GM18502 (cell line): ENCODE results near the gene PI4KB.
A peak's percentile ranks its signal among the peaks of the same experiment; 100 is the strongest.

Experiments used
- ATAC-seq: cut with Tn5 transposase; IDR thresholded peaks from one replicate; pipeline ENCODE4 v1.9.1; 2021; ENCODE audit warnings: mild to moderate bottlenecking; ENCODE audit not compliant: unreplicated experiment, poor library complexity

The PI4KB gene

GRCh38 chr1:151346769-151347522, 19.7 kb upstream of the PI4KB start, which contains the start of gene RFX5:
RFX5 (minus strand) TSS chr1:151347252; CDS start chr1:151346320, 932 bp downstream.
- peak; percentile 93 for ATAC-seq

DNA sequence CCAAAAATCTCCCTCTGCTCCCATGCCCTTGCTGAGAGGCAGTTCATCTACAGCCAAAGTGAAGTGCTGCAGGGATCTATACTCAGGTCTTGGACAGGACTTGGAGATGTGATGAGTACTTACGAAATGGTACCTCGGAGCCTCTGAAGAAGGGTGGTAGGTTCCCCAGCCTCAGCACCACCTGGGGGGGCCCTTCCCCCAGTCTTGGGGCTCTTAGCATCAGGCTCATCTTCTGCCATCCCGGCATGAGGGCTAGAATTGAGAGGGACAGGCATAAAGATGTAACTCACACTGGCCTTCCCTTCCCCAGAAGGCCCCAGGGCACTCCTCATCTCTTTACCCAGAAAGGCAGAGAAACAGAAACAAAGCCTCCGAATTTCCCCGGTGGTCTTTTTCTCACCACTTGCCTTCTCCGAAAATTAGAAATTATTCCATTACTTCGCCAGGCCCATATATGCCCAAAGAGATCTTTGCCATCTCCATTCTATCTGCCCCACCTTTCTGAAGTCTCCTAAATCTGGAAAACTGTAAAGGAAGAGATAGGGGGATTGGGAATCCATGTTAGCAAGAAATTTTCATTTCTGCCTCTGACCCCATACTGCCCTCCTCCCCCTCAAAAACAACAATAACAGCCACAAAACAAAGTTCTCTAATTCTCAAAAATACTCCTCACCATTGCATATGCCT, 19.0 kb upstream of the PI4KB start:
- no peak for ATAC-seq

DNA sequence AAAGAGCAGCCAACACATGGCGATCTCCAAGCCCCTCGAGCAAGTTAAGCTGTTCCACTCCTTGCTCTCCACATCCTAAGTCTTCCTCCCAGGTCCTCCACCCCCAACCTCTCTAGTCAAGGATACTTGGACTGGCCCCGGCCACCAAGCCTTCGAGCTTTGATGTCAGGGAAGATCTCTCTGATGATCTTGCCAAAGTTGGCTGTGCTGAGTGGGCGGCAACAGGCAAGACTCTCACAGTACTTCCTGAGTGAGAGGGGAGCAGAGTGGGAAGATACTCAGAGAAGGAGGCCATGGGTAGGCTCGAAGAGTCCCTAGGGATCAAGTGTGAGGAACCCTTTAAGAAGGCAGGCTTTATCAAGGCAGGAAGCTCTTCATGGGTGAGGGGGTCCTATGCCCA, 17.1 kb upstream of the PI4KB start:
- no peak for ATAC-seq

GRCh38 chr1:151343587-151343986, 16.4 kb upstream of the PI4KB start:
- no peak for ATAC-seq

DNA sequence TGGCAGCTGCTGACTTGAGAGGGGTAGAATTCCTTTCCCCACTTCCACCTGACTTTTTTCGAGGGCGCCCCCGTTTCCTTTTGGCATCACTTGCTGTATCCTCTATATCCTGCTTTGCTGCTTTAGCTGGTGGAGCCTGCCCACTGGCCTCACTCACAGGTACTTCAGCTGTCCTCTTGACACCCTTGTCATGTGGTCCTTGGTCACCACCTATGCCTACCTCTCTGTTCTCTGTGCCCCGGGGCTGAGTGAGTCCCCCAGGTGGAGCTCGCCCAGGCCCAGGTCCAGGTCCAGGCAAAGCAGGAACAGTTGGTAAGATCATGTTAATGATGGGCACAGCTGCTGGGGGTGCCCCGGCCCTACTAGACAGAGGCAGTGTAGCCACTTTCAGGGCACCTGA, 15.4 kb upstream of the PI4KB start:
- ATAC-seq, result no peak

- ATAC-seq, result no peak
Measured at GRCh38 chr1:151342021-151342420, 14.8 kb upstream of the PI4KB start.

DNA sequence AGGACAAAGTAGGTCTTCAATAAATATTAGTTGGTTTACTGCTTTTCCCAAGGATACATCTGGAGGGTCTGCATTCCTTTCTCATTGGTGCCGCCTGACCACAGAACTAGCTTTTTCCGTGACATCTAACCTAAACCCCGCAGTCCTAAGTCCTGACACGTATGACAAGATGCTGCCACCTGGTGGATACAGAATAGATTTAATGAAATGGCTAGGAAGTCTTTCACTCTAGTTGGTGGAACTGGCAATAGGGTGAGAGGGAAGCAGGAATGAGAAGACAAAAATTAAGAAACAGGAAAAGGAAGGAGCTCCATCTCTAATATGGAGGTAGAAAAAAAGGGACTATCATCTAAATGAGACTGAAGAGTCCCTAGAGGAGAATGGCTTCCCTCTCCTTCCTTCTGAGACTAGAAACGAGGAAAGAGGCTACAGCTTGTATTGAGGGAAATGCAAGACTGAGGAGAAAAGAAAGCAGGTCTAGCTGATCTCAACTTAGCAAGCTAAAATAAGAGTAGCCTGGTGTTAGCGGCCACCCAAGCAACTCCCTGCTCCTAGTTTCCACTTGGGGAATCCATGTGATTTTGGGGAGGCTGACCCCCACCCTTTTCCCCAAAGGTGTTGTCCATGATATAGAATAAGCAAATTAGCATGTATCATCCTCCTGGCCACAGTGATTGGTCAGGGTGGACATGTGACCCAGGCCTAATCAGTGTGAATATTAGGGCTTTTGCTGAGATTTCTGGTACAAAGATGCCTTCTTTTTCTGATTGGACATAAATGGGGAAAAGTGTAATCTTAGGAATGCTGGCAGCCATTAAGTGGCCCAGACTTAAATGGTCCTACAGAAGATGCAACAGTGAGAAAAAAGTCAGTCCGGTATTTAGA, 13.9 kb upstream of the PI4KB start:
- ATAC-seq, result no peak

DNA sequence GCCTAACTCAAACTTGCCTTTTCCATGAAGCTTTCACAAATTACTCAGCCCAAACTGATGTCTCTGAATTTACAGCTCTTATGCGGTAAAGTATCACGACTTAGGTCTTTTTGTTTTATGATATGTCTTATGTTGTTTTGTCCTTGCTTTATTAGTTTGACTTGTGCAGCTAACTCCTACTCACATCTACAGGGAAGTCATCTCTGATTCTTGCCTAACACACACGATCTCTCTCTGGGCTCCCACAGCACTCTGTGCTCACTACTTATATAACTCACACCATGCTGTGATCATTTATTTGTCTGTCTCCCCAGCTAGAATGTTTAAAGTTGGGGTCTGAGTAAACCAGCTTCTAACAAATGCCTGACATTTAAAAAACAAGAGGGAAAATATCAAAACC, 9.3 kb upstream of the PI4KB start:
- ATAC-seq, result no peak

- no peak for ATAC-seq
Measured at GRCh38 chr1:151334822-151335221, 7.6 kb upstream of the PI4KB start.

DNA sequence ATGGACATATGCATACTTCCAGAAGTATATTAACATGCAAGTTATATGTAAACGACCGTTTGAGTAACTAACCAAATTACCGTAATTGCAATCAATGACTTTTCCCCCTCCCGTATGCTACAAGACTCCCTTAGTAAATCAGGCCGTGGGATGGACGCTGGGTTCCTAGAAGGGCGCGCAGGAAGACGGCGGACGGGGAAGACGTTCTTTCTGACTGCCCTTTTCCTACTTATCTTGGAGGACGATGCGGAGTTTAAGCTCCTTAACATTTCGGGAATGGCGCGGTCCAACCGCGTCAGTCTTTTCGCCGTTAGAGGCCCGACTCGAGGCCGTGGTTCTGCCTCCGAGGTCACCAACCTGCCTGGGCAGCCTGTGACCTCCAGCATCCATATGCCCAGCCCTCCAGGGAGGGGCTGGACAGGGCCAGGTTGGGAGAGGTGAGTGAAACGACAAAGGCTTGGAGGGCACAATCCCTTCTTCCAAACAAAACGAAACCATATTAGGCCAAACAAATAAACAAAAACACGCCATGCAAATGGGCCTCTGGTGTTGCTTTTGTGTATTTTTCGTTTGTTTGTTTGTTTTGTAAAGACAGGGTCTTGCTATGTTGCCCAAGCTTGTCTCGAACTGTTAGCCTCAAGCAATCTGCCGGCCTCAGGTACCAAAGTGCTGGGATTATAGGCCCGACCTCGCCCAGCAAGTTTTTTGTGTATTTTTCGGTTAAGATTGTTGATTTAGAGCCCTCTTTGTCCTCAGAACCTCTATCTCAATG, 873 bp upstream of the PI4KB start:
- ATAC-seq, result peak; percentile 27

DNA sequence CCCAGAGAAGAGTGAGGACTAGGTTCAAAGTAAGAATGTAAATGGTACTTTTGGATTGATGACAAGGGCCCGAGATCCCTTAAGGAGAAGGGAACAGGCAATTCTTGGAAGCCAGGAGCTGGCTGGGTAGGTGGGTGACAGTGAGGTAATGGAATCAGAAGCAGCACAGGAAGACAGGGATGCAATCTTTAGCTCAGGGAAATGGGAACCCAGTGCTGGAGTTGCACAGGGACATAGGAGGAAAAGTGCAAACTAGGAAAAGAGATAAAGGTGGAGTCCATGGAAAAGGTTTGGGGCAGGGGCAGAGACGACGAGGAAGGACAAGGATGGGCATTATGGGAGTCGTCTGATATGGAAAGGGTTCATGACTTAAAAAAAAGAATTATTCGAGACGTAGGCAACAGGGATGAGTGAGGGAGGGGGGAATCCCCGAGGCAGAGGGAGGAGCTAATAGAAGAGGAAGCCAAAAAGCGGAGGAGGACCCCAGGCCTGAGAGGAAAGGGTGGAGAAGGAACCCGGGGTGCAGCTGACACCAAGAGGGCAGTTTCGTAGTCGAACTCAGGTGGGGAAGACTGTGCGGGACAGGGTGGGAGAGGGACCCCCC, 495 bp downstream of the PI4KB start:
- ATAC-seq, result peak; percentile 47

DNA sequence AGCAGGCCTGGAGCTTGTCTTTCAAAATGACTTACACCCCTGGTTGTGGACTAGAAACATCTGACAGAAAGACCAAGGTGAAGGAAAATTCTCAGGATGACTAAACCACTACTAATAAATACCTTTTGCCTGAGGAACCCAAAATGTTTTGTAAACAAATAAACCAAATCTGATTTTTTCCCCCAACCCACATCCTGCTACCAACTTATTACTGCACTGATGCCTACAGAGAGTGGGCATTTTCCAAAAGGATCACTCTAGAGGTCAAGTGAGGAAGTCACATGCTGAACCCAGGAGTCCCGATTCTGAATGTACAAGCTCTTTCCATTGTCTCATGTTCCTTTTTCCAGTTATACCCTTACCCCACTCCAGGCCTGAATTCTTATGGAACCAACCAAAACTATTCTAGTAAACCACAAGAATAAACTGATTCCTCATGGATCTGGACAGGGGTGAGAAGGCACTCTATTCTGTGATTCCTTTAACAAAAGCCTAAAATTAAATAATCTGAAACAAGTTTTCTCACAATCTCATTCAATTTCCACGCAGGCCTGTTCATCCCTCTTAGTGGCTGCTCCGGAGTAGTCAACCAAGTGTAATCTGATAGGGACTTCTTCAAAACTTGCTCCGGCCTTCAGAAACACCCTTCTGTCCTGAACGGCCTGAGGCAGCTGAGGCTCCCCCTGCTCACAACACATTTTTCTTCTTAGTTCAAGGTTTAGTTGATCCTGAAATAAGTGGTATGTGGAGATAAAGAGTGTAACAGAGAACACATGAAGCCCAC, 1.4 kb downstream of the PI4KB start:
- no peak for ATAC-seq

- ATAC-seq, result no peak
Measured at GRCh38 chr1:151325231-151325630, 2.0 kb downstream of the PI4KB start.

GRCh38 chr1:151324390-151324930, 2.8 kb downstream of the PI4KB start:
- ATAC-seq, result no peak

GRCh38 chr1:151318975-151319374, 8.2 kb downstream of the PI4KB start:
- ATAC-seq, result no peak

- no peak for ATAC-seq
Measured at GRCh38 chr1:151315565-151316235, 11.5 kb downstream of the PI4KB start.

DNA sequence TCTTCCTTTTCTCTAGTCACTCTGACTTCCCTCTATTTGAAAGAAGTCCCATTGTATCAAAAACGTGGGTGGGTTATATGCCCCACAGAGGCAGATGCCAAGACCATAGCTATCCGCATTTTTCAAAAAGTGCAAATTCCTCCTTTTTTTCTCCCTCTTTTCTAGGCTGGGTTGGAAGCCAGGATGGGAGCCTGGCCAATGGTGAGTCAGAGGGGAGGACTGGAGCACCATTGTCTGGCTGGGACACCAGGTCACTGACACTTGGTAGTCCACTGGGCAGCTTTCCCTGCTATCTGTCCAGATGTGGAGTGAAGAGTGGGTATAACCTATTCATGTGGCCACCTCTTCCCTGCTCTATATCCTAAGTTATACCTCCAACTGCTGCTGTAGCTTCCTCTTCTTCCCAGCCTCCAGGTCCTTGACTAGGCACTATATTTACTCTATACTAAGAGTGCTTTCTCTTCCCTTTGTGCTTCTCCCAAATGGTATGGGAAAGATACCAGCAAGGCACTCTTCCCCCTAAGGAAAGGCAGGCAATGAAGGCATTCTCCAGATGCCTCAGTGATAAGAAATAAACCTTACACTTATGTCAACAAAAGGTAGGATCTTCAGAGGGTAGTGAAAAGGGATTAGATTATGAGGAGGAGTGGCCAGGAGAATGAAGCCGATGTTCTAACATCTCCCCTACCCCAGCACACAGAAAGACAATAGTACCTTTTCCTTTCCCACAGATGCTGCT, 12.9 kb downstream of the PI4KB start:
- ATAC-seq, result no peak

DNA sequence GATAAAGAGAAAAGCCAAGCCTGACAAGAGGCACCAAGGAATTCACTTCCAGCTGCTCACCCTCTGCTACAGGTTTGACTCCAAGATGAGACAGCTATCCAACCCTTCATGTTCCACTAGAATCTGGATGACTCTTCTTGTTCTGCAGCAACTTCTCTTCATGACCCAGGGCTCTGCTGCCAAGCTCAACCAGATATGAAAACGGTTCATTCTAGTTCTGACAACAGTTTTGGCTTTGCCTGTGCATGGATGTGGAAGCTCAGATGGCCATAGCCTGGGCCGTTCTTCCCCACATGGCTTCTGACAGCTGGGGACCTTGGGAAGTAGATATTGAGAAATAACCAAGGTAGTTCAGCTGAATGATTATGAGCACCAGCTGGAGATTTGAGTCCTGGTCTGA, 13.7 kb downstream of the PI4KB start:
- no peak for ATAC-seq
